Activated CD8-positive, alpha-beta T cell treated with anti-CD3 and anti-CD28 coated beads, Interleukin-2, amount 10 ng/mL, durations not matched to agents 7 days and 5 days (primary cell): Measurements from ENCODE around the gene DNER. TPM values are rescaled to one million over a fixed set of nuclear protein-coding genes. Genes with fewer than 3 reads are reported as not detected.

Experiments
- ATAC-seq: fragments of 150-1000 bp; cut with Tn5 transposase; one replicate; pipeline ENCODE4 v1.10.0; 2021; ENCODE audit warnings: moderate library complexity
- CTCF ChIA-PET: fragments of 350-600 bp; sonication (Branson Sonifier 250); formaldehyde crosslinking; loops from one replicate; lab custom pipeline; 2021; ENCODE audit warnings: antibody characterized with exemption; lab: Charles Lee
- POLR2A ChIA-PET: fragments of 350-600 bp; sonication (Branson Sonifier 250); formaldehyde crosslinking; loops from one replicate; lab custom pipeline; 2021; ENCODE audit warnings: antibody characterized with exemption; lab: Charles Lee
- DNase-seq: peaks from one replicate; pipeline ENCODE4 v3.0.0-alpha.2; 2020
- H3K27ac Mint-ChIP-seq: one replicate; pipeline ENCODE4 v1.8.0; 2021; ENCODE audit warnings: mild to moderate bottlenecking, mixed read lengths
- H3K27me3 Mint-ChIP-seq: one replicate; pipeline ENCODE4 v1.8.0; 2021; ENCODE audit warnings: low read depth, mixed read lengths
- H3K36me3 Mint-ChIP-seq: one replicate; pipeline ENCODE4 v1.8.0; 2021; ENCODE audit warnings: low read depth, mixed read lengths
- H3K4me1 Mint-ChIP-seq: one replicate; pipeline ENCODE4 v1.8.0; 2021; ENCODE audit warnings: low read depth, mixed read lengths
- H3K4me3 Mint-ChIP-seq: one replicate; pipeline ENCODE4 v1.8.0; 2021; ENCODE audit warnings: mild to moderate bottlenecking, mixed read lengths
- H3K9me3 Mint-ChIP-seq: one replicate; pipeline ENCODE4 v1.8.0; 2022; ENCODE audit warnings: mixed read lengths; ENCODE audit not compliant: insufficient read depth
- total RNA-seq, 2 experiments: library from RNA; stranded (reverse); gene quantifications; one replicate each; pipeline ENCODE4 v1.2.3, GENCODE V29; 2021

Gene DNER
- total RNA-seq, 2 experiments from 2014 or later: not detected

DNA sequence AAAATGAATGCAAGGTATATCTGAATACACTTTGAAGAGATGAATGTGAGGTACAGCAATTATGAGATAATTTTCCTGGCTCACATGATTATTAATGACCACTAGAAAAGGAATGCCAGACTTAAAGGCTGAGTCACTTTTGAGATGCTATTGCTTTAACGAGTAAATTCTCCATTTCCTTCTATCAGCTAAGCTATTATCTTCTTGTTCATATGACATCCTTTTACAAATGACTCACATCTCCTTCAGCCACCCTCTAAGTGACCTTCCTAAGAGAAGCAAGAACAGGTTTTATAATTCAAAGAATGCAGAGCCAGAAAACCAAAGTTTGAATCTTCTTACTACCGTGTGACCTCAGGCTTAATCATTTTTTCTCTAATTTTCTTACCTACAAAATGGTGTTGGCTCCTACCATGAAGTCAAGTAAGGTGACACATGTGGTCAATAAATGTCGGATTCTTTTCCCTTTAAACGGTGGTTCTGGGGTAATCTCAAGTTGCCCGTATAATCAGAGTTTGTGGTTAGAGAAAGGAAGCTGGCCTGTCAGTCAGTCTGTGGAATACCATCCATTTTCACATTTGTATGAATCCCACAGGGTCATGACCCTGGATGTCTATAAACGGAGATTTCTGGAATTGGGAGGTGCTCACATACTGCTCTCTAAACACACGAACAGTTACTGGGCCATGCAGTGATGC is 259.3 kb downstream of the DNER start:
- no peaks in the 10 kb centered on the region for H3K4me1 Mint-ChIP-seq
- CTCF ChIA-PET: no interaction called here
- H3K27me3 Mint-ChIP-seq: no peaks in the 10 kb centered on the region
- POLR2A ChIA-PET: no interaction called here
- no peak overlapping the region for H3K4me3 Mint-ChIP-seq
- DNase-seq: no peak
- H3K36me3 Mint-ChIP-seq: no peaks in the 10 kb centered on the region
- no peaks in the 10 kb centered on the region for H3K9me3 Mint-ChIP-seq
- ATAC-seq: no peak
- no peak overlapping the region for H3K27ac Mint-ChIP-seq

DNA sequence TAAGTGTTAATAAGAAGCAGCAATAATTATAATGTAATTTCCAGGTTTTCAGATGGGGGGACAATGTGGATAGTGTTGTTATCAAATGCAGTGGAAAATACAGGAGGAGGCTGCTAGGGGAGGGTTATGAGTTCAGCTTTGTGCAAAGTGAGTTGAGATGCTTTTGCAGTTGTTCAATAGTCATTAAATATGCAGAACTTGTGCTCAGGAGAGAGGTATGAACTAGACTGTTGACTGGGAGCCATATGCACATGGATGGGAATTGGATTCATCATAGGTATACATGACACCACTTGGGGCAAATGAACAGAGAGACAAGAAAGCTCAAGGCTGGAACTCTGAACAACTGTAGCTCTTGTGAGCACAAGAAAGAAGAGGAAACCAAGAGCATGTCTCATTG is 261.1 kb downstream of the DNER start:
- Mint-ChIP-seq H3K4me1 (no peaks in the 10 kb centered on the region), H3K36me3 (no peaks in the 10 kb centered on the region), H3K27ac (no peak overlapping the region), H3K27me3 (no peaks in the 10 kb centered on the region), H3K9me3 (no peaks in the 10 kb centered on the region), H3K4me3 (no peak overlapping the region)
- ATAC-seq: no peak
- POLR2A ChIA-PET: no interaction called here
- CTCF ChIA-PET: no interaction called here
- no peak for DNase-seq

DNA sequence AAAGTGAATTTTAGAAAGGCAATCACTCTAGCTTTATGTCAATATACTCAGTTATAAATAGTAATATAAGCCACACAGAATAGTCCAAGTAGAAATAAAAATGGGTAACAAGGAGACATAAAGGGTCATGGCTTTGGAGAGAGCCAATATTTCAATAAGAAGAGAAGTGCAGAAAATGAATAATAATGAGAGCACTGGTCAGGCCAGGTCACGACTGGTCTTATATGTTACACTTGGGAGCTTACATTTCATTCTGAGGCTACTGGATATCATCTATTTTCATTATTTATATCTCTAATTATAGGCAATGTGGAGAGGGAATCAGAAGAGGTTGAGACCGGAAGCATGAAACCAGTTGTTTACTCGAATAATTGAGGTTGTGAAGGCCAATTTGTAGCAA is 262.5 kb downstream of the DNER start:
- POLR2A ChIA-PET: no interaction called here

DNA sequence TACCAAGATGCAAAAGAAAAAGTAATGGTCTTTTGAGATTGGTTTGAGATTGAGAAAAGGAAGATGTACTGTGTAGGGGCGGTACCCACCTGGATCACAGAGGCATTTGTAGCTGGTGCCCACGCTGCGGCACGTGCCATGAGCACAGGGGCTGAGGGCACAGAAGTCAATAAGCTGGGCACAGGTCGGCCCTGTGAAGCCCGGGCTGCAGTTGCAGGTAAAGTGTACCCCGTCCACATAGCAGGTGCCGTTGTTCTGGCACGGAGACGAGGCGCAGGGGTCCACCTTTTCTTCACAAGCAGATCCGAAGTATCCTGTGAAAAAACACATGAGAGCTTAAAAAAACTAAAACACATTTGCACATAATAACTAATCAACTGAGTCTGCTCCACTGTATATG is 267.1 kb downstream of the DNER start:
- Mint-ChIP-seq H3K27me3 (no peaks in the 10 kb centered on the region), H3K9me3 (no peaks in the 10 kb centered on the region), H3K4me1 (no peaks in the 10 kb centered on the region), H3K4me3 (no peak overlapping the region), H3K27ac (no peak overlapping the region), H3K36me3 (no peaks in the 10 kb centered on the region)
- CTCF ChIA-PET: no interaction called here
- DNase-seq (no peak), ATAC-seq (no peak)
- POLR2A ChIA-PET: no interaction called here

More for the DNA sequence above, 262.5 kb downstream of the DNER start:
- CTCF ChIA-PET: no interaction called here
- Mint-ChIP-seq H3K4me1 (no peaks in the 10 kb centered on the region), H3K36me3 (no peaks in the 10 kb centered on the region), H3K4me3 (no peak overlapping the region), H3K27ac (no peak overlapping the region), H3K27me3 (no peaks in the 10 kb centered on the region), H3K9me3 (no peaks in the 10 kb centered on the region)
- DNase-seq: no peak
- ATAC-seq: no peak

DNA sequence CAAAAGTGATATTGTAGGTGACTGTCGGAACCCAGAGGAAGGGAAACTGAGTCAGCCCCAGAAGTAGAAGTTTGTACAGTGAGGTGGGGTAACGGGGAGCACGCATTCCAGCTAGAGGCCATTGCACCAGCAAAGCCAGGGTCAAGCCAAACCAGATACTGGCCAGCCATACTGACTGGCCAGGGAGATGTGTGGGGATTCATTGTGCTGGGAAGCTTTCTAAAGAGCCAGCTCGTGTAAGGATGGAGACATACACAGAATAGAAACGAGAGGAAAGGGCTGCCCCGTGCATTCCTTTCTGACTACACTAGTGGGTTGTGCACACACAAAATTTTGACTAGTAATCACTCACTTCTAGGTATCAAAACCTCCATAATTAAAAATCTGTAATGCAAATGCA is 268.0 kb downstream of the DNER start:
- Mint-ChIP-seq H3K9me3 (no peaks in the 10 kb centered on the region), H3K4me3 (no peak overlapping the region), H3K4me1 (no peaks in the 10 kb centered on the region), H3K27ac (no peak overlapping the region), H3K27me3 (no peaks in the 10 kb centered on the region), H3K36me3 (no peaks in the 10 kb centered on the region)
- ChIA-PET POLR2A (no interaction called here), CTCF (no interaction called here)
- DNase-seq: no peak
- ATAC-seq: no peak

DNA sequence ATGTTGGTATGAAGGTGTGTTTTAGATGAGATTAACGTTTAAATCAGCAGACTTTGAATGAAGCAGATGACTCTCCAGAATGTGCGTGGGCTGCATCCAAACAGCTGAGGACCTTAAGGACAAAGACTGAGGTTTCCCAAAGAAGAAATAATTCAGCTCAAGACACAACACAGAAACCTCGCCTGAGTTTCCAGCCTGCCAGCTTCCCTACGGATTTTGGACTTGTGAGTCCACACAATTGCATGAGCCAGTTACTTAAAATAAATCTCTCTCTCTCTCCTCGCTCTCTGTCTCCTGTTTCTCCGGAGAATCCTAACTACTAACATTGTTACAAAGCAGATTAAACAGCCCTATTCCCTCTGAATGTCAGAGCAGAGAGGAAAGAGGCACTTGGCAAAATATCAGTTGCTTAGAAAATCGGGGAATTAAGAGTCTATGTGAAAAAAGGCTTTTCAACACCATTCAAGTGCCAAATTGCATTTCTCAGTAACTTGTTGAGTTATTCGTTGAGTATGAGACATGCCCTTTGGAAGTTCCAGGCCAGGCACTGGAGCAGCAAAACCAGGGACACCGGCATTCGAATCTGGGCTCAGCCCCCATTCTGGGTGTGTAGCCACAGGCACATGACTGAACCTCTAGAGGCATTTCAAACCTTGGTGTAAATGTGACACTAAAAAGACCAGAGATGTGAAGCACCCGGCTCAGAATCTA is 268.7 kb downstream of the DNER start:
- ATAC-seq: no peak
- H3K4me3 Mint-ChIP-seq: no peak overlapping the region
- no peak overlapping the region for H3K27ac Mint-ChIP-seq
- no peaks in the 10 kb centered on the region for H3K4me1 Mint-ChIP-seq
- no peaks in the 10 kb centered on the region for H3K9me3 Mint-ChIP-seq
- DNase-seq: no peak
- H3K36me3 Mint-ChIP-seq: no peaks in the 10 kb centered on the region
- ChIA-PET CTCF (no interaction called here), POLR2A (no interaction called here)
- H3K27me3 Mint-ChIP-seq: no peaks in the 10 kb centered on the region

DNA sequence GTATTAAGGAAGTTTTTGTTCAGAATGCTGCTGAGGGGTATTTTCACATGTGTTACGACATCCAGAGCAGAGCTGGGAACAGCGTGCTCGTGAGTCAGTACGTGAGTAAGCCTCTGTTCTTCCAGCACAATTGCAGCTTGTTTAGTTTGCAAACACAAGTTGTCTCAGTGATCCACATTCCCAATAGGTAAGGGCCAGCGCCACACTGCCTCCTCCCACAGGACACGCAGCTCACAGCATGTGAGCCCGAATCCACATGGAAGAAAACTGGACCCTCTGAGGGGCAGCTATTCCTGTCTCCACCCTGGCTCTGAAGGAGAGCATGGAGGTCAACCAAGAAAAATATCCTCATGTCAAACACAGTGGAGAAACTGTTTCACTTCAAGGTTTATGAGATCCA is 269.3 kb downstream of the DNER start:
- DNase-seq (no peak), ATAC-seq (no peak)
- CTCF ChIA-PET: no interaction called here
- POLR2A ChIA-PET: no interaction called here
- H3K9me3 Mint-ChIP-seq: no peaks in the 10 kb centered on the region
- no peaks in the 10 kb centered on the region for H3K4me1 Mint-ChIP-seq
- no peak overlapping the region for H3K27ac Mint-ChIP-seq
- no peaks in the 10 kb centered on the region for H3K27me3 Mint-ChIP-seq
- no peak overlapping the region for H3K4me3 Mint-ChIP-seq
- H3K36me3 Mint-ChIP-seq: no peaks in the 10 kb centered on the region

DNA sequence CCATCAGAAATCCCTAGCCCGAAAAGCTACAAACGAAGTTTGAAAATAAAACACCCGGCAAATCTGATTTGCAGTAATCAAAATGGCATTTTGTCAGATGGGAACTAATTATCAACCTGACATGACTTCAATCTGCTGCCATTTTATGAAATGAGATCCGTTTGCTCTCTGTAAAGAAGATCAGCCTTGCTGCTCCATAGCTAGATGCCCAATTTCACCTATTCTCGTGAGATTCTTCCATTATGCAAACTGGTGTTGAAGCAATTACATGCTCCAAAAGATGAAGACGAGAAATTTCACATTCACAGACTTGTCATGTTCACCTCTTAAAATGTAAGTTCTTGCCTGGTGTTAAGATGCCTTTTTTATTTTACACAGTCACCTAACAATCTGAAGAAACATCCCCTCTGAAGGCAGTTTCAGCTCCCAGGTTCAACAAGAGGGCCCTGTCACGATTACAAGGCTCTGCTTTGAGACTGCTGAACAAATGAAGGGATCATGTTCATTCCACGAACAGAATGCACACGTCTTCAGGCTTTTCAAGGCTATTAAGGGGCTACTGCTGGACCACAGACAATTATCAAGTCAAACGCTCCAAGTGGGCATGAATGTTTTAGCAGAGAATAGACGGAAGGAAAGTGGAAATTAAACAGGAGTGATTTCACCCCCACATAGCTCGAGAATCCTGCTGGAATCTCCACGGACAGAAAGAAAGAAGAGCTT is 270.6 kb downstream of the DNER start:
- Mint-ChIP-seq H3K27me3 (no peaks in the 10 kb centered on the region), H3K27ac (no peak overlapping the region), H3K36me3 (no peaks in the 10 kb centered on the region), H3K9me3 (no peaks in the 10 kb centered on the region), H3K4me3 (no peak overlapping the region), H3K4me1 (no peaks in the 10 kb centered on the region)
- ChIA-PET CTCF (no interaction called here), POLR2A (no interaction called here)
- ATAC-seq (no peak), DNase-seq (no peak)

DNA sequence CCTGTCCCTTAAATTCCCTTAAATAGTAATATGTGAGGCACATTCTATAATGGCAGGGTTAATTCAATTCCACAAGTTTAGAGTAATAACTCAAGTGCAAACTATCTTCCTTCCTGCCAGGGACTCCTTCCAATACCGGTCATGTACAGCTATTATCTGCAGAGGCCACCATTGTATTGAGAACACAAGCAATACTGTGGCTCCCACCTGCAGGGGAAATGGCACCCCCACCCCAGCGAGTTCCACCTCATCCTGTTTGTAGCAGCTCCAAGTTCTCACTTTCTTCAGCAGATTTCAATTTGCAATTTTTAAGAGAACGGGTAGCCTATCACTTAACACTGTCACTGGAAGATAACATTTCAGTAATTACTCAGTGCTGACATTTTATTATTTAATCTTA is 271.2 kb downstream of the DNER start:
- POLR2A ChIA-PET: no interaction called here
- CTCF ChIA-PET: no interaction called here
- no peaks in the 10 kb centered on the region for H3K9me3 Mint-ChIP-seq

DNA sequence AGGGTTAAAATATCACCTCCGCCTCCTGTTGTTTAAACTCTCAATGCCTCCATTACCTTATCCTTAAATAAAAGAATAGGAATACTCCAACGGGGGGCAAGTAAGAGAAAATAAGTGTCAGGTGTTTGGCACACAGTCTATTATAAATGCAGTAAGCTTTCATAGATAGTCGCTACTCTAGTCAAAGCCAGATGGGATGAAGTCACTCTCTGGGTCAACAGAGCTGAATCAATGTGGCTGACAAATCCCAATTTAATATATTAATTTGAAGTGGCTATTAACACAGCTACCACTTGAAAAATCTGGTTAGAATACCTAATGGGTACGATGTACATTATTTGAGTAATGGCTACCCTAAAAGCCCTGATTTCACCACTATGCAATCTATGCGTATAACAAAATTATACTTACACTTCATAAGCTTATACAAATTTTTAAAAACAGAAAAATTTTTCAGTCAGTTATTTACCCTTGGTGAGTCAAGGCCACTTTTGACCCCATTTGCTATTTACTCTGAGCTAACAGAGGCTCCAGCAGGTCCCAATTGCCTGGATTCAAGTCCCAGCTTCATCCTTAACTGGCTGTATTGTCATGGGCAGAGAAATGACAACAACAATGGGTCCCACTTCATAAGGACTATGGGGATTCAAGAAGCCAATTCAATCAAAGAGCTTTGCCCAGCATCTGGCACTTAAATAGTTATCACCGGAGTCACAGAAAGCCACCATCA is 275.8 kb downstream of the DNER start:
- H3K27me3 Mint-ChIP-seq: no peaks in the 10 kb centered on the region
- H3K4me3 Mint-ChIP-seq: no peak overlapping the region
- H3K36me3 Mint-ChIP-seq: no peaks in the 10 kb centered on the region
- DNase-seq (no peak), ATAC-seq (no peak)
- ChIA-PET CTCF (no interaction called here), POLR2A (no interaction called here)
- no peak overlapping the region for H3K27ac Mint-ChIP-seq
- H3K9me3 Mint-ChIP-seq: no peaks in the 10 kb centered on the region
- no peaks in the 10 kb centered on the region for H3K4me1 Mint-ChIP-seq

More for the DNA sequence above, 271.2 kb downstream of the DNER start:
- no peak overlapping the region for H3K4me3 Mint-ChIP-seq
- ATAC-seq (no peak), DNase-seq (no peak)
- H3K4me1 Mint-ChIP-seq: no peaks in the 10 kb centered on the region
- no peak overlapping the region for H3K27ac Mint-ChIP-seq
- H3K27me3 Mint-ChIP-seq: no peaks in the 10 kb centered on the region
- H3K36me3 Mint-ChIP-seq: no peaks in the 10 kb centered on the region

DNA sequence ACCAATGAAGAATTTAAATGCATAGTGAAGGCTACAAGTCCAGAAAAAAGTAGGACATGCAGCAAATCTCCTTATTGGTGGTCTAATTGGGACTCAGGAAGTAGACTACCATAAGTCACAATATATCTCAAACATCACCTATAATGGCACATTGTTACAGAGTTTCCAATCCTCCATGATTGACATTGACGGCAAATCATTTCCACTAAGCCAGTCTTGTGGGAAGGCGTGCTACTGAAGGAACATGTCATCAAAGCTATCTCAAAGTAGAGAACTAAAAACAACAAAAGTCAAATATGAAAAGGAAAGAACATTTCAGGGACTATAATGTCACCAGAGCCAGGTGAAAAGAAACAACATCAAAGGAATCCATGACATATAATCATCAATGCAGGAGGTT is 276.9 kb downstream of the DNER start:
- Mint-ChIP-seq H3K36me3 (no peaks in the 10 kb centered on the region), H3K27ac (no peak overlapping the region), H3K27me3 (no peaks in the 10 kb centered on the region), H3K4me3 (no peak overlapping the region), H3K9me3 (no peaks in the 10 kb centered on the region), H3K4me1 (no peaks in the 10 kb centered on the region)
- no peak for ATAC-seq
- no peak for DNase-seq
- POLR2A ChIA-PET: no interaction called here
- CTCF ChIA-PET: interaction anchor here (0.6 kb wide), 1 partner anchor 152 kb away, joined by 3 read pairs; no protein-coding TSS in a partner anchor

DNA sequence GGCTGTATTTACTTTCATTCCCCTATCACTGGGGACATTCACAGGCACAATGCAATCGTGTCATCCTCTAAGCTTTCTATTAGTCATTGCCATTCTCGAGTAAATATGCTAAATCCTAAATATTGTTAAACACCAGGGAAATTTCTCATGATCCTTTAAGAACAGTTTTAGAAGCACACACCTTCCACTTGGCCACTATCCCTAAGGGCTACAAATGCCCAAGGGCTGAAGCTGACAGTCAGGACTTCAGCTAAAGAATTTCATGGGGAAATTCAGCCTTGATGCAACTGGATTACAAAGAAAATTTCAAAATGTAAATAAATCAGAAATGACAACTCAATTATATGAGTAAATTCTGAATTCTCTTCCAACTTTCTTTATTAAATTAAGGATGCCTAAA is 280.2 kb downstream of the DNER start:
- H3K27ac Mint-ChIP-seq: no peak overlapping the region
- no peaks in the 10 kb centered on the region for H3K36me3 Mint-ChIP-seq
- no peaks in the 10 kb centered on the region for H3K4me1 Mint-ChIP-seq
- H3K4me3 Mint-ChIP-seq: no peak overlapping the region
- ChIA-PET POLR2A (no interaction called here), CTCF (no interaction called here)
- no peaks in the 10 kb centered on the region for H3K9me3 Mint-ChIP-seq
- no peaks in the 10 kb centered on the region for H3K27me3 Mint-ChIP-seq
- no peak for DNase-seq
- no peak for ATAC-seq
